Natural killer cell (primary cell): ENCODE results near the gene GPSM3. TPM values are rescaled to one million over a fixed set of nuclear protein-coding genes. Genes with fewer than 3 reads are reported as not detected.
"Not testable (repeated sequence)": the region's sequence is repeated elsewhere in the genome, so short reads cannot be mapped to it uniquely, and the experiment has no call there.

ENCODE experiments used
- ATAC-seq, 3 donors: fragments of 150-1000 bp in 2 of 3; fragments of 200-7000 bp in 1 of 3; cut with Tn5 transposase; 1 replicate in 1 of 3; 2 replicates in 2 of 3; pipeline ENCODE4 v1.10.0; 2021; ENCODE audit warnings: mild to moderate bottlenecking in 2 of 3, moderate library complexity in 2 of 3
- DNase-seq, 2 donors: peaks; one replicate each; pipeline versions ENCODE4 v3.0.0 to v3.0.0-alpha.2; 2013 to 2021; ENCODE audit warnings: mixed read lengths in 1 of 2
- H3K27ac ChIP-seq: one replicate; pipeline ENCODE4 v1.5.1; 2013; ENCODE audit warnings: mild to moderate bottlenecking, low read length
- H3K27me3 ChIP-seq: one replicate; pipeline ENCODE4 v1.6.1; 2013; ENCODE audit warnings: low read length; ENCODE audit not compliant: control insufficient read depth, insufficient read depth
- H3K36me3 ChIP-seq: one replicate; pipeline ENCODE4 v1.6.1; 2013; ENCODE audit warnings: low read length; ENCODE audit not compliant: control insufficient read depth, insufficient read depth
- H3K4me1 ChIP-seq: one replicate; pipeline ENCODE4 v1.6.1; 2013; ENCODE audit warnings: low read length; ENCODE audit not compliant: control insufficient read depth, insufficient read depth
- H3K4me3 ChIP-seq: one replicate; pipeline ENCODE4 v1.5.1; 2013; ENCODE audit warnings: low read length
- H3K9me3 ChIP-seq: one replicate; pipeline ENCODE4 v1.6.1; 2013; ENCODE audit warnings: low read length; ENCODE audit not compliant: control insufficient read depth, insufficient read depth
- H3K27ac Mint-ChIP-seq, 2 donors: one replicate each; pipeline ENCODE4 v1.8.0; 2022; ENCODE audit warnings: mild to moderate bottlenecking in 2 of 2, mixed read lengths in 2 of 2, moderate library complexity in 1 of 2
- H3K27me3 Mint-ChIP-seq, 2 donors: one replicate each; pipeline ENCODE4 v1.8.0; 2022; ENCODE audit warnings: low read depth in 2 of 2, mixed read lengths in 2 of 2
- H3K36me3 Mint-ChIP-seq: one replicate; pipeline ENCODE4 v1.8.0; 2022; ENCODE audit warnings: mixed read lengths
- H3K4me1 Mint-ChIP-seq, 2 donors: one replicate each; pipeline ENCODE4 v1.8.0; 2022; ENCODE audit warnings: mixed read lengths in 2 of 2
- H3K4me3 Mint-ChIP-seq: one replicate; pipeline ENCODE4 v1.8.0; 2022; ENCODE audit warnings: mild to moderate bottlenecking, moderate library complexity, mixed read lengths
- H3K9me3 Mint-ChIP-seq, 2 donors: one replicate each; pipeline ENCODE4 v1.8.0; 2022; ENCODE audit warnings: mixed read lengths in 2 of 2
- CTCF ChIP-seq: fragments of 200-600 bp; IDR thresholded peaks from one replicate; pipeline ENCODE4 v1.8.0; 2022; ENCODE audit warnings: antibody characterized with exemption
- WGBS: methylation state at CpG from one replicate; pipeline ENCODE4 v1.1.7; 2013; ENCODE audit warnings: missing lambda C conversion rate; ENCODE audit not compliant: insufficient coverage; 5-methylcytosine and 5-hydroxymethylcytosine counted together
- intact Hi-C: fragments of 100-400 bp; cut with micrococcal nuclease; formaldehyde crosslinking; loops from one replicate; pipeline ENCODE4 v1.14.2; 2022
- total RNA-seq, 4 donors: library from RNA; stranded (reverse); fragments of 120-200 nt in 1 of 4; gene quantifications; one replicate each; pipeline versions ENCODE4 v1.2.3 to v1.2.4, GENCODE V29; 2013 to 2022

The GPSM3 gene
- total RNA-seq, 3 donors from 2014 or later (not counting 1 experiment from before 2014, with no cell fraction given), result 216 to 240 (median 221) TPM

- TF ChIP-seq CTCF, result no peak
Measured at GRCh38 chr6:32189069-32189741, 3.2 kb downstream of the GPSM3 start.

GRCh38 chr6:32188381-32189068 lies 3.9 kb downstream of the GPSM3 start:
- H3K9me3 ChIP-seq, result no peaks in the 10 kb centered on the region
- Mint-ChIP-seq H3K9me3 (no peaks in the 10 kb centered on the region), H3K4me3 (peak overlapping the region; percentile 88), H3K27ac (peak overlapping the region; percentile 99), H3K36me3 (peaks cover 19% of the 10 kb centered on the region), H3K4me1 (peaks cover 46 to 74% of the 10 kb centered on the region in 2 donors), H3K27me3 (no peaks in the 10 kb centered on the region)
- H3K27ac ChIP-seq, result peak overlapping the region; percentile 99
- ATAC-seq, result no peak
- peaks cover 65% of the 10 kb centered on the region for H3K4me1 ChIP-seq
- no peak for TF ChIP-seq CTCF
- WGBS, result 61% methylated on average over 11 of the region's 13 CpGs
- intact Hi-C loops, result no loop called here
- peaks cover 33% of the 10 kb centered on the region for H3K36me3 ChIP-seq
- peak overlapping the region; percentile 69 for H3K4me3 ChIP-seq
- no peaks in the 10 kb centered on the region for H3K27me3 ChIP-seq
- DNase-seq, result no peak

More at GRCh38 chr6:32189069-32189741, 3.2 kb downstream of the GPSM3 start:
- H3K27me3 ChIP-seq, result no peaks in the 10 kb centered on the region
- no peaks in the 10 kb centered on the region for H3K27me3 Mint-ChIP-seq
- peaks cover 29% of the 10 kb centered on the region for H3K36me3 ChIP-seq
- H3K36me3 Mint-ChIP-seq, result peaks cover 19% of the 10 kb centered on the region
- peaks cover 70% of the 10 kb centered on the region for H3K4me1 ChIP-seq
- intact Hi-C loops, result no loop called here
- peaks cover 53 to 77% of the 10 kb centered on the region in 2 donors for H3K4me1 Mint-ChIP-seq
- 3% methylated on average over 10 of the region's 10 CpGs for WGBS
- H3K27ac ChIP-seq, result peak overlapping the region; percentile 99
- H3K4me3 Mint-ChIP-seq, result peak overlapping the region; percentile 88
- no peak for DNase-seq
- ATAC-seq, result no peak
- H3K4me3 ChIP-seq, result peak overlapping the region; percentile 69
- no peaks in the 10 kb centered on the region for H3K9me3 Mint-ChIP-seq
- H3K27ac Mint-ChIP-seq, result peak overlapping the region; percentile 99
- H3K9me3 ChIP-seq, result no peaks in the 10 kb centered on the region

GRCh38 chr6:32187725-32188380 lies 4.6 kb downstream of the GPSM3 start:
- H3K9me3 Mint-ChIP-seq, DNase-seq, H3K27me3 Mint-ChIP-seq, H3K9me3 ChIP-seq, intact Hi-C loops, ATAC-seq, H3K27me3 ChIP-seq, H3K4me3 ChIP-seq, H3K27ac ChIP-seq: not testable (repeated sequence)
- H3K27ac Mint-ChIP-seq, result peak overlapping the region; percentile 72 to 79
- H3K4me3 Mint-ChIP-seq, result peak overlapping the region; percentile 25
- peaks cover 41 to 68% of the 10 kb centered on the region in 2 donors for H3K4me1 Mint-ChIP-seq
- peaks cover 39% of the 10 kb centered on the region for H3K36me3 ChIP-seq
- peaks cover 19% of the 10 kb centered on the region for H3K36me3 Mint-ChIP-seq
- WGBS, result 94% methylated on average over 13 of the region's 18 CpGs
- peaks cover 58% of the 10 kb centered on the region for H3K4me1 ChIP-seq
